D721Med (cell line): ENCODE data around the gene SFMBT2.

ENCODE experiments used
- DNase-seq: peaks from one replicate; pipeline ENCODE4 v3.0.0; 2011; ENCODE audit warnings: low spot score; ENCODE audit not compliant: insufficient read length
- FAIRE-seq: peaks from 2 replicates; lab custom pipeline; 2011; peaks lifted over from hg19 to GRCh38; lab: Jason Lieb, UNC
- TF ChIP-seq, protein P1 (sequence below): IDR thresholded peaks from 2 replicates; pipeline ENCODE4 v1.5.1; 2012; ENCODE audit warnings: mild to moderate bottlenecking, control low read depth; ENCODE audit not compliant: insufficient read depth; ENCODE audit errors: missing control alignments

SFMBT2 gene

GRCh38 chr10:7424919-7425318, 14.1 kb upstream of the SFMBT2 start:
- no peak for FAIRE-seq
- no peak for DNase-seq
- TF ChIP-seq, protein P1, sequence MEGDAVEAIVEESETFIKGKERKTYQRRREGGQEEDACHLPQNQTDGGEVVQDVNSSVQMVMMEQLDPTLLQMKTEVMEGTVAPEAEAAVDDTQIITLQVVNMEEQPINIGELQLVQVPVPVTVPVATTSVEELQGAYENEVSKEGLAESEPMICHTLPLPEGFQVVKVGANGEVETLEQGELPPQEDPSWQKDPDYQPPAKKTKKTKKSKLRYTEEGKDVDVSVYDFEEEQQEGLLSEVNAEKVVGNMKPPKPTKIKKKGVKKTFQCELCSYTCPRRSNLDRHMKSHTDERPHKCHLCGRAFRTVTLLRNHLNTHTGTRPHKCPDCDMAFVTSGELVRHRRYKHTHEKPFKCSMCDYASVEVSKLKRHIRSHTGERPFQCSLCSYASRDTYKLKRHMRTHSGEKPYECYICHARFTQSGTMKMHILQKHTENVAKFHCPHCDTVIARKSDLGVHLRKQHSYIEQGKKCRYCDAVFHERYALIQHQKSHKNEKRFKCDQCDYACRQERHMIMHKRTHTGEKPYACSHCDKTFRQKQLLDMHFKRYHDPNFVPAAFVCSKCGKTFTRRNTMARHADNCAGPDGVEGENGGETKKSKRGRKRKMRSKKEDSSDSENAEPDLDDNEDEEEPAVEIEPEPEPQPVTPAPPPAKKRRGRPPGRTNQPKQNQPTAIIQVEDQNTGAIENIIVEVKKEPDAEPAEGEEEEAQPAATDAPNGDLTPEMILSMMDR: no peak

- TF ChIP-seq, protein P1: no peak
- FAIRE-seq (no peak), DNase-seq (no peak)
These were observed 13.5 kb upstream of the SFMBT2 start for GRCh38 chr10:7424315-7424714.

GRCh38 chr10:7423521-7423920, 12.7 kb upstream of the SFMBT2 start:
- FAIRE-seq (no peak), DNase-seq (no peak)
- TF ChIP-seq, protein P1: no peak

- no peak for DNase-seq
- FAIRE-seq: no peak
- TF ChIP-seq, protein P1: no peak
These were observed 10.7 kb upstream of the SFMBT2 start for GRCh38 chr10:7421526-7421925.

GRCh38 chr10:7419998-7420397, 9.2 kb upstream of the SFMBT2 start:
- no peak for FAIRE-seq
- TF ChIP-seq, protein P1: no peak
- no peak for DNase-seq

GRCh38 chr10:7417807-7418206, 7.0 kb upstream of the SFMBT2 start:
- FAIRE-seq (no peak), DNase-seq (no peak)
- TF ChIP-seq, protein P1: no peak

DNA sequence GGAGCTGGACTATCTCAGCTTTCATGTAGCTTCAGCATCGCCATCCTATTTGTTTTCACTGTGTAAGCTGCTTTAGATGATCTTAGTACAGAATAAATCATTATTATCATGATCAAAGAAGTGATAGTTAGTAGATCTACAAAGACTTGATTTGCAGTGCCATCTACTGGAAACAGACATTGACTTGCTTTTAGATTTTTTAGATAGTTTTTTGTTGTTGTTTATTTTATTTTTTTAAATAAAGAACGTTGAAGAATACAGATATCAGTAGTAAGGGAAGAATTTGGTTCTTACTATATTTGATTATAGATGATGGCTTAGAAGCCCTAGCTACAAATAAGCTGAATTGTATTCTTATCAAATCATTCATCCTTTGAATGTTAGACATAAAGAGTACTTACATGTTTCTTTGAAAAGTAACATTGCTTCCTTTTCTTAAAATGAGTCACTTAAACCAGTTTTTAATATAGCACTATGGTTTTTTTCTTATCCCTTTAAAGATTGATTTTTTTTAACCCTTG, 6.3 kb upstream of the SFMBT2 start:
- TF ChIP-seq, protein P1: peak; percentile 52
- FAIRE-seq: no peak
- no peak for DNase-seq
